IMR-90 (cell line): ENCODE data around the gene PIEZO2.

Experiments
- BHLHE40 ChIP-seq: fragments of 150-350 bp; IDR thresholded peaks from 2 replicates; pipeline ENCODE4 v1.6.1; 2016; ENCODE audit warnings: mild to moderate bottlenecking, low read depth, low read length
- CEBPB ChIP-seq: IDR thresholded peaks from 2 replicates; pipeline ENCODE4 v1.6.1; 2012; ENCODE audit warnings: low read depth, low read length, improper control_type of control experiment
- CHD1 ChIP-seq: IDR thresholded peaks from 2 replicates; pipeline ENCODE4 v1.6.1; 2012; ENCODE audit warnings: low read depth, low read length, improper control_type of control experiment
- CTCF ChIP-seq: conservative IDR thresholded peaks from 2 replicates; pipeline ENCODE4 v1.5.1; 2012; ENCODE audit warnings: mild to moderate bottlenecking, low read depth, low read length, improper control_type of control experiment
- ELK1 ChIP-seq: fragments of 150-350 bp; IDR thresholded peaks from 2 replicates; pipeline ENCODE4 v1.6.1; 2016; ENCODE audit warnings: low read depth, mild to moderate bottlenecking, low read length, moderate library complexity, borderline replicate concordance
- FOS ChIP-seq: fragments of 150-350 bp; IDR thresholded peaks from 2 replicates; pipeline ENCODE4 v1.6.1; 2016; ENCODE audit warnings: low read depth, low read length
- MAFK ChIP-seq: IDR thresholded peaks from 2 replicates; pipeline ENCODE4 v1.6.1; 2012; ENCODE audit warnings: low read depth, low read length, improper control_type of control experiment
- MAZ ChIP-seq: IDR thresholded peaks from 2 replicates; pipeline ENCODE4 v1.6.1; 2012; ENCODE audit warnings: low read depth, mild to moderate bottlenecking, low read length, improper control_type of control experiment, moderate library complexity, borderline replicate concordance
- MXI1 ChIP-seq: IDR thresholded peaks from 2 replicates; pipeline ENCODE4 v1.6.1; 2012; ENCODE audit warnings: low read depth, mild to moderate bottlenecking, low read length, moderate library complexity, borderline replicate concordance
- POLR2A ChIP-seq: IDR thresholded peaks from 2 replicates; pipeline ENCODE4 v1.6.1; 2012; ENCODE audit warnings: mild to moderate bottlenecking, low read depth, low read length
- RAD21 ChIP-seq: IDR thresholded peaks from 2 replicates; pipeline ENCODE4 v1.6.1; 2012; ENCODE audit warnings: low read length, improper control_type of control experiment
- RFX5 ChIP-seq: IDR thresholded peaks from 2 replicates; pipeline ENCODE4 v1.8.0; 2012; ENCODE audit warnings: low read depth, mild to moderate bottlenecking, low read length, moderate library complexity
- SMC3 ChIP-seq: fragments of 150-350 bp; IDR thresholded peaks from 2 replicates; pipeline ENCODE4 v1.6.1; 2016; ENCODE audit warnings: low read depth, mild to moderate bottlenecking, antibody characterized with exemption, low read length, moderate library complexity
- USF2 ChIP-seq: fragments of 150-350 bp; IDR thresholded peaks from 2 replicates; pipeline ENCODE4 v1.6.1; 2017; ENCODE audit warnings: mild to moderate bottlenecking, antibody characterized with exemption, low read length, low read depth

- TF ChIP-seq CTCF (no peak), POLR2A (no peak), RAD21 (no peak), FOS (no peak), SMC3 (no peak), CEBPB (no peak), USF2 (no peak), CHD1 (no peak), RFX5 (no peak), MXI1 (no peak), ELK1 (no peak), MAFK (no peak), BHLHE40 (0 out of 2 replicates have a peak, but pooled peaks have one; percentile 9), MAZ (no peak)
Observed at GRCh38 chr18:10660179-10660884, 489.0 kb downstream of the PIEZO2 start.
